GM18502 (cell line): ENCODE data around the gene MAP4K4.
A peak's percentile ranks its signal among the peaks of the same experiment; 100 is the strongest.
"Not testable (repeated sequence)": the region's sequence is repeated elsewhere in the genome, so short reads cannot be mapped to it uniquely, and the experiment has no call there.

Source experiments
- ATAC-seq: cut with Tn5 transposase; IDR thresholded peaks from one replicate; pipeline ENCODE4 v1.9.1; 2021; ENCODE audit warnings: mild to moderate bottlenecking; ENCODE audit not compliant: unreplicated experiment, poor library complexity

The MAP4K4 gene

DNA sequence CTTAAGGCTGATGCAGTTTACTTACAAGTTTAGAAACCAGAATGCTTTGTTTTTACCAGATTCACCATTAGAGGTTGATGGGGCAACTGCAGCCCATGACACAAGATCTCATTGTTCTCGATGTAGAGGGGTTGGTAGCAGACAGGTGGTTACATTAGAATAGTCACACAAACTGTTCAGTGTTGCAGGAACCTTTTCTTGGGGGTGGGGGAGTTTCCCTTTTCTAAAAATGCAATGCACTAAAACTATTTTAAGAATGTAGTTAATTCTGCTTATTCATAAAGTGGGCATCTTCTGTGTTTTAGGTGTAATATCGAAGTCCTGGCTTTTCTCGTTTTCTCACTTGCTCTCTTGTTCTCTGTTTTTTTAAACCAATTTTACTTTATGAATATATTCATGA lies 194.9 kb downstream of the MAP4K4 start:
- no peak for ATAC-seq

DNA sequence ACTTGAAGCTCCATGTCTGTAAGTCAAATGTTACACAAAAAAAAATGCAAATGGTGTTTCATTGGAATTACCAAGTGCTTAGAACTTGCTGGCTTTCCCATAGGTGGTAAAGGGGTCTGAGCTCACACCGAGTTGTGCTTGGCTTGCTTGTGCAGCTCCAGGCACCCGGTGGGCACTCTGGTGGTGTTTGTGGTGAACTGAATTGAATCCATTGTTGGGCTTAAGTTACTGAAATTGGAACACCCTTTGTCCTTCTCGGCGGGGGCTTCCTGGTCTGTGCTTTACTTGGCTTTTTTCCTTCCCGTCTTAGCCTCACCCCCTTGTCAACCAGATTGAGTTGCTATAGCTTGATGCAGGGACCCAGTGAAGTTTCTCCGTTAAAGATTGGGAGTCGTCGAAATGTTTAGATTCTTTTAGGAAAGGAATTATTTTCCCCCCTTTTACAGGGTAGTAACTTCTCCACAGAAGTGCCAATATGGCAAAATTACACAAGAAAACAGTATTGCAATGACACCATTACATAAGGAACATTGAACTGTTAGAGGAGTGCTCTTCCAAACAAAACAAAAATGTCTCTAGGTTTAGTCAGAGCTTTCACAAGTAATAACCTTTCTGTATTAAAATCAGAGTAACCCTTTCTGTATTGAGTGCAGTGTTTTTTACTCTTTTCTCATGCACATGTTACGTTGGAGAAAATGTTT lies 196.3 kb downstream of the MAP4K4 start:
- ATAC-seq, result no peak

DNA sequence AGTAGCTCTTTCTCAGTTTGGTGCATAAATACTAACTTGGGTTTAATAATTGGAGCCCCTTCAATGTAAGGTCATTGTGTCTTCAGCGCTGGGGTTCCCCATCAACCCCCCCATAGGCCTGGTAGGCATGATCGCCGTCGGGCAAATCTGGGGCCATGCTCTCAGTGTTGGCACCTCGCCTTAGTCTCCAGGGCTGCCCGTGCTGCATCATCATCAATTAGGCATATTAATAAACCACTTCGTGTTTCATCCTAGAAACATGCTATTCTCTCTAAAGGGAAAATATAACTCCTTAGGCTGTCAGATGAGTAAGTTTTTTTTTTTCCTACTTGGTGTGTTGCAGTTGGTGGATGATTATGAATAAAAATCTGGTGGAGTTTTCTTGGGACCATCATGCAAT lies 197.5 kb downstream of the MAP4K4 start:
- no peak for ATAC-seq

DNA sequence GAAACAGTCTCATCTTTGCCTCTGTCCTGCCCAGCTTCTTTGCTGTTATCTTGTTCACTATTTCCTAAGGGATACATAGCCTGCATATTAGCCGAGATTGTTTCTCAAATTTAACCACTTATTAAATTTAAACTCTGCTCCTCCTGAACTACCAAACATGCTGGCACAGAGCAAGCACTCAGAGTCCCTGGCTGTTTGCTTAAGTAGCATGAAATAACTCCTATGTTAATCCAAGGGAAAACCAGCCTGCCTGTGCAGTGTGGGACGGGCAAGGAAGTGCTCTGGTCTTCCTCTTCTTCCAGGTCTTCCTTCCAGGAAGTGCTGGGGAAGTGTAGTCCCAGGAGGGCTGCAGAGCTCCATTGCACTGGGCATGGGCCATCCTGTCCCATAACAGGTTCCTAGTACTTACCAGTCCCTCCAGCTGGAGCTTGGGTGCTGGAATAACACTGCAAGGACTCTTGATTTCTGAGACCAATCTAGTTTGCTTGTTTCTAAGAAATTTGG lies 198.4 kb downstream of the MAP4K4 start:
- no peak for ATAC-seq

- no peak for ATAC-seq
Measured at GRCh38 chr2:101897301-101897700, 199.8 kb downstream of the MAP4K4 start.

- no peak for ATAC-seq
Measured at GRCh38 chr2:101899265-101899664, 201.8 kb downstream of the MAP4K4 start.

- ATAC-seq, result no peak
Measured at GRCh38 chr2:101899871-101900270, 202.4 kb downstream of the MAP4K4 start.

- ATAC-seq, result no peak
Measured at GRCh38 chr2:101900375-101900774, 202.9 kb downstream of the MAP4K4 start.

GRCh38 chr2:101901241-101901640 lies 203.7 kb downstream of the MAP4K4 start:
- no peak for ATAC-seq

GRCh38 chr2:101902169-101902568 lies 204.7 kb downstream of the MAP4K4 start:
- no peak for ATAC-seq

DNA sequence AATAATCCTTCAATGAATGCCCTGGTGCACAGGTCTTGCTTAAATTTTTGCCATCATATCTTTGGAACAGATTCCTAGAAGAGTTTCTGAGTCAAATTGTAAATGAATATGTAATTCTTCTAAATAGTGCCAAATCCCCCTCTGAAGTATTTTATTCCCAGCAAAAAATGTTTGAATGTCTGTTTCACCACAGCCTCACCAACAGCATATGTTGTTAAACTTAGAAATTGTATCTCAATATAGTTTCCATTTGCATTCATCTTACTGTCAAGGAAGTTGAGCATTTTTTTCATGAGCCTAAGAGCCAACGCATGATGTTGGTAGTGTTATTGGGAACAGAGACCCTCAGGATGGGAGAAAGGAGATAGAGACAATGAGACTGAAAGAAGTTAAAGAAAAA lies 207.4 kb downstream of the MAP4K4 start:
- no peak for ATAC-seq

- no peak for ATAC-seq
Measured at GRCh38 chr2:101905746-101906336, 208.3 kb downstream of the MAP4K4 start.

GRCh38 chr2:101909760-101910159 lies 212.3 kb downstream of the MAP4K4 start:
- ATAC-seq, result no peak

- ATAC-seq, result peak; percentile 98
Measured at GRCh38 chr2:101912545-101912944, 215.0 kb downstream of the MAP4K4 start.

DNA sequence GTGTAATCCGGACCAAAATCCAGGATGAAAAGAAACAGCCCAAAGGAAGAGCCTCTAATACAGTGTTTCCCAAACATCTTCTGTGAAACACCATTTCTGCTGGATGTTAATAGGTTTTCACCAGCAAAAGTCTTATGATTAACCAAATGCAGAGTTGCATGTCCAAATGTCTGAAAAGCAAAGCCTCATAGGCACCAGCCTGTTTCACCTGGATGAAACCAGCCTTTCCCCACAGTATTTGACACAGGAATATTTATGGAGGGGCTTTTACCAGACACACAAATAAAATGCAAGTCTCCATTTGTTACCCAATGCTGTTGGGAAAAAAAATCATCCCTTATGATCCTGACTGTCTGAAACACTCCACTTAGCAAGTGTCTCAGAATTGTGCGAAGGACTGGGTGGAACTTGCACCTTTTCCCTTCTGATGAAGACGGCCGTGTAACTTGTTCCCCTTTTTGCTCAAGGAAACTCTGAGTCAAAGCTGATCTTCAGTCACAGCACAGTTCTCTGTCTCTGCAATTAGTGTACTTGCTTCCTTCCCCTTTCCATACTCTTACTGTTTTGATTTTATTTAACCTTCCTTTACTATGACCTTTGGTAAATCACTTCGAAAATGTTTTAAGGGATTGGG lies 223.9 kb downstream of the MAP4K4 start:
- no peak for ATAC-seq

GRCh38 chr2:101921953-101922325 lies 224.4 kb downstream of the MAP4K4 start:
- ATAC-seq, result no peak

GRCh38 chr2:101924311-101924710 lies 226.8 kb downstream of the MAP4K4 start:
- not testable (repeated sequence) for ATAC-seq

GRCh38 chr2:101930019-101930418 lies 232.5 kb downstream of the MAP4K4 start:
- ATAC-seq, result no peak

DNA sequence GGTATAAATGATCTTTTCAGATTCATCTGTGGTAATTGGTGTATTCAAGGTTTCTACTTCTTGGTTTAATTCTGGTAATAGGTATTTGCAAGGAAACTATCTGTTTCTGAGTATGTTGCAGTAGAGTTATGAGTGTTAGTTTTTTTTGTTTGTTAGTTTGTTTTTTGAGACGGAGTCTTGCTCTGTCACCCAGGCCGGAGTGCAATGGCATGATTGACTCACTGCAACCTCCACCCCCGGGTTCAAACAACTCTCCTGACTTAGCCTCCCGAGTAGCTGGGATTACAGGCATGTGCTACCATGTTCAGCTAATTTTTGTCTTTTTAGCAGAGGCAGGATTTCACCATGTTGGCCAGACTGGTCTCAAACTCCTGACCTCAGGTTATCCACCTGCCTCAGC lies 233.3 kb downstream of the MAP4K4 start:
- ATAC-seq, result no peak

DNA sequence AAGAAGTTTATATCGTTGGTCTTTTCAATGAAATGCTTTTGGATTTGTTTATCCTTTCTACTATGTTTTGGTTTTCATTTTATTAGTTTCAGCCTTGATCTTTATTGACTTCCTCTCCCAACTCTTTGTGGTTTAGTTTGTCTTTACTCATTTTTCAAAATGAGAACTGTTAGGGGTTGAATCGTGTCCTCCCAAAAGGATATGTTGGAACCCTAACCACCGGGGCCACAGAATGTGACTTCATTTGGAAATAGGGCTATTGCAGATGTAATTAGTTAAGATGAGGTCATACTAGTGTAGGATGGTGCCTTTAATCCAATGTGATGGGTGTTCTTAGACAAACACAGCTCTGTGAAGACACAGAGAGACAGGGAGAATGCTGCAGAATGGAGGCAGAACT lies 233.9 kb downstream of the MAP4K4 start:
- ATAC-seq, result no peak

- ATAC-seq, result not testable (repeated sequence)
Measured at GRCh38 chr2:101935764-101936163, 238.3 kb downstream of the MAP4K4 start.

- ATAC-seq, result no peak
Measured at GRCh38 chr2:101942851-101943250, 245.3 kb downstream of the MAP4K4 start.
